K562 (cell line): ENCODE measurements around the gene LPCAT1. TPM values are rescaled to one million over a fixed set of nuclear protein-coding genes. Genes with fewer than 3 reads are reported as not detected.

ENCODE experiments used
- ATAC-seq: fragments of 200-7000 bp; cut with Tn5 transposase; 3 replicates; pipeline ENCODE4 v1.9.1; 2020; ENCODE audit warnings: moderate library complexity
- BruUV-seq: library from RNA; stranded (reverse); fragments of 400-500 nt; replicated peaks from 2 replicates; lab custom pipeline; 2021; lab: Mats Ljungman, UMichigan
- CTCF ChIA-PET: fragments of 300-600 bp; formaldehyde crosslinking; extraction: SDS; loops from one replicate; lab custom pipeline; 2021; ENCODE audit warnings: low intra/inter-chr PET ratio; lab: Yijun Ruan, JAX
- POLR2A ChIA-PET: fragments of 300-600, 350-650 bp; sonication (Branson Sonifier 250); formaldehyde crosslinking; extraction: SDS; loops from one replicate; lab custom pipeline; 2021; ENCODE audit warnings: antibody characterized with exemption, inconsistent platforms; lab: Yijun Ruan, JAX
- DNase-seq, 4 experiments: peaks; one replicate each; pipeline versions ENCODE4 v3.0.0 to v3.0.0-alpha.2; 2011 to 2018; ENCODE audit warnings: low spot score in 3 of 4, mixed read lengths in 3 of 4; ENCODE audit errors: extremely low read depth in 1 of 4
- FAIRE-seq: peaks from 2 replicates; lab custom pipeline; 2011; peaks lifted over from hg19 to GRCh38; lab: Jason Lieb, UNC
- H2AFZ ChIP-seq: 2 replicates; pipeline ENCODE4 v1.6.0; 2011; ENCODE audit warnings: low read depth, low read length, control low read depth, inconsistent platforms
- H3K27ac ChIP-seq: fragments of 200-600 bp; 3 replicates; pipeline ENCODE4 v1.8.0; 2011; ENCODE audit warnings: low read depth, mild to moderate bottlenecking, control low read depth, inconsistent platforms, low read length, moderate library complexity, mixed read lengths; ENCODE audit errors: extremely low read depth
- H3K27me3 ChIP-seq, 2 experiments: fragments of 300-600 bp in 1 of 2; 2 replicates in 1 of 2; 3 replicates in 1 of 2; pipeline versions ENCODE4 v1.6.0 to v1.8.0; 2011; ENCODE audit warnings: inconsistent platforms in 2 of 2, low read length in 2 of 2, mild to moderate bottlenecking in 1 of 2, mixed read lengths in 1 of 2, moderate library complexity in 1 of 2; ENCODE audit not compliant: control insufficient read depth in 2 of 2, insufficient read depth in 2 of 2
- H3K36me3 ChIP-seq: fragments of 300-600 bp; 3 replicates; pipeline ENCODE4 v1.8.0; 2011; ENCODE audit warnings: mild to moderate bottlenecking, low read length, inconsistent platforms; ENCODE audit not compliant: control insufficient read depth, insufficient read depth
- H3K4me1 ChIP-seq, 2 experiments: fragments of 200-600 bp in 1 of 2; replicated peaks in 1 of 2; 2 replicates in 1 of 2; 3 replicates in 1 of 2; pipeline versions ENCODE4 v1.5.1 to v1.8.0; 2011; ENCODE audit warnings: inconsistent platforms in 2 of 2, low read length in 2 of 2, mild to moderate bottlenecking in 1 of 2, mixed read lengths in 1 of 2, moderate library complexity in 1 of 2; ENCODE audit not compliant: control insufficient read depth in 2 of 2, insufficient read depth in 2 of 2
- H3K4me2 ChIP-seq: 2 replicates; pipeline ENCODE4 v1.6.1; 2011; ENCODE audit warnings: low read length, control low read depth, inconsistent platforms, mixed read lengths; ENCODE audit not compliant: insufficient read depth
- H3K4me3 ChIP-seq: fragments of 200-600 bp; sonication (generic), shearing (Covaris generic); 2 replicates; pipeline ENCODE4 v1.5.1; 2016; ENCODE audit warnings: control low read depth, inconsistent platforms
- H3K79me2 ChIP-seq: fragments of 200-600 bp; 3 replicates; pipeline ENCODE4 v1.8.0; 2011; ENCODE audit warnings: low read length, inconsistent platforms; ENCODE audit not compliant: control insufficient read depth, insufficient read depth
- H3K9ac ChIP-seq, 2 experiments: 2 replicates each; pipeline versions ENCODE4 v1.6.0 to v1.6.1; 2011; ENCODE audit warnings: low read depth in 2 of 2, low read length in 2 of 2, control low read depth in 1 of 2, inconsistent platforms in 1 of 2, mild to moderate bottlenecking in 1 of 2, mixed read lengths in 1 of 2; ENCODE audit not compliant: insufficient read depth in 1 of 2
- H3K9me1 ChIP-seq: one replicate; pipeline ENCODE4 v1.6.0; 2011; ENCODE audit warnings: inconsistent platforms, mild to moderate bottlenecking, low read length, moderate library complexity; ENCODE audit not compliant: control insufficient read depth, insufficient read depth
- H3K9me3 ChIP-seq: replicated peaks from 2 replicates; pipeline ENCODE4 v1.5.1; 2011; ENCODE audit warnings: low read depth, low read length, inconsistent platforms; ENCODE audit not compliant: control insufficient read depth, insufficient read depth
- H4K20me1 ChIP-seq: replicated peaks from 2 replicates; pipeline ENCODE4 v1.6.1; 2011; ENCODE audit warnings: low read length, inconsistent platforms, mixed read lengths; ENCODE audit not compliant: control insufficient read depth, insufficient read depth
- ARNT ChIP-seq, 2 experiments: fragments of 450-650 bp; IDR thresholded peaks; 2 replicates each; pipeline ENCODE4 v1.6.1; 2016; ENCODE audit warnings: mild to moderate bottlenecking in 1 of 2
- CHD1 ChIP-seq: fragments of 200-600 bp; sonication (generic); IDR thresholded peaks from one replicate; pipeline ENCODE4 v1.6.1; 2012; ENCODE audit warnings: mild to moderate bottlenecking, moderate library complexity, low read length, inconsistent platforms
- ELF2 ChIP-seq: fragments of 250-450 bp; sonication (Bioruptor Pico); IDR thresholded peaks from 2 replicates; pipeline ENCODE4 v1.5.0; 2021; ENCODE audit warnings: mild to moderate bottlenecking
- KDM1A ChIP-seq, 2 experiments: fragments of 450-650 bp; IDR thresholded peaks; 2 replicates each; pipeline ENCODE4 v1.6.1; 2016; ENCODE audit warnings: mild to moderate bottlenecking in 2 of 2
- ZBTB34 ChIP-seq: fragments of 250-450 bp; sonication (Bioruptor Pico); IDR thresholded peaks from 2 replicates; pipeline ENCODE4 v1.8.0; 2021; ENCODE audit warnings: mild to moderate bottlenecking, moderate library complexity
- WGBS: fragments of 100-300 bp; shearing (Covaris generic); methylation state at CpG from one replicate; pipeline ENCODE4 v1.1.6; 2016; ENCODE audit warnings: low coverage, mixed read lengths; ENCODE audit not compliant: insufficient coverage; ENCODE audit errors: missing lambda C conversion rate; 5-methylcytosine and 5-hydroxymethylcytosine counted together
- in situ Hi-C: fragments of 300-500 bp; cut with MboI; formaldehyde crosslinking; loops from 4 replicates; pipeline ENCODE4 v1.15.0; 2018; ENCODE audit warnings: inconsistent platforms, mixed read lengths
- intact Hi-C: fragments of 100-400 bp; cut with micrococcal nuclease; formaldehyde crosslinking; loops from 2 replicates; pipeline ENCODE4 v1.14.2; 2022
- polyA plus RNA-seq, 8 experiments: library from polyadenylated mRNA; depleted of rRNA in 4 of 8; stranded (reverse) in 5 of 8; unstranded in 3 of 8; fragments of >200 nt; fragmentation: Nextera tagmentation in 2 of 8; fragmentation: Illumina TruSeq in 1 of 8; extraction: Ambion mirVana in 2 of 8; extraction: Trizol in 1 of 8; gene quantifications; 2 replicates each; pipeline versions ENCODE4 v1.2.1 to v1.2.3, GENCODE V29; 2011 to 2014; ENCODE audit warnings: inconsistent platforms in 1 of 8, missing spikeins in 1 of 8
- total RNA-seq, 7 experiments: library from RNA; depleted of rRNA in 6 of 7; stranded (reverse); fragments of >200 nt in 6 of 7; fragmentation: Illumina TruSeq in 2 of 7; extraction: Trizol in 2 of 7; gene quantifications; 2 replicates each; pipeline versions ENCODE4 v1.2.1 to v1.2.3, GENCODE V29; 2011 to 2021; ENCODE audit warnings: low replicate concordance in 1 of 7

The LPCAT1 gene
- total and polyA plus RNA-seq, 9 of the 15 experiments (the other 6 are each of a cell fraction or from before 2014, with no cell fraction given), result 0.14 to 18.4 (median 13.9) TPM

- TF ChIP-seq ZBTB34 (CRISPR knock-in tag) (no peak), ARNT (IDR thresholded peaks at IDR 0.05) (no peak)
These were observed 23.9 kb downstream of the LPCAT1 start (continued) for GRCh38 chr5:1499851-1500250.

GRCh38 chr5:1498623-1499416, 24.9 kb downstream of the LPCAT1 start:
- no peaks in the 10 kb centered on the region for H3K9me3 ChIP-seq
- BruUV-seq, result no TSS peak
- peaks cover 3% of the 10 kb centered on the region for H3K9me1 ChIP-seq
- H4K20me1 ChIP-seq, result peaks cover 27% of the 10 kb centered on the region
- ATAC-seq, result no peak
- no peaks in the 10 kb centered on the region for H3K27me3 ChIP-seq
- in situ Hi-C loops, result no loop called here
- CTCF ChIA-PET, result no interaction called here
- H3K79me2 ChIP-seq, result no peaks in the 10 kb centered on the region
- FAIRE-seq, result no peak
- H3K4me2 ChIP-seq, result no peak overlapping the region
- H3K27ac ChIP-seq, result no peak overlapping the region
- TF ChIP-seq ELF2 (CRISPR knock-in tag) (no peak), CHD1 (no peak), KDM1A (IDR thresholded peaks at IDR 0.05) (peak in 1 of 2 experiments; percentile 76; a peak in 2 of 4 replicates)
- no peak for DNase-seq
- H3K36me3 ChIP-seq, result peaks cover 6% of the 10 kb centered on the region; the same call in 2 of the 3 replicates
- H3K4me3 ChIP-seq, result no peak overlapping the region
- H3K9ac ChIP-seq, result no peak overlapping the region
- H3K4me1 ChIP-seq, result peaks cover 16 to 27% of the 10 kb centered on the region in 2 experiments; a peak in 4 of 5 replicates
- POLR2A ChIA-PET, result interaction anchor here (0.5 to 0.7 kb wide), 2 partner anchors 120 to 369 kb away, joined by 4 read pairs; no protein-coding TSS in a partner anchor
- 61% methylated on average over 17 of the region's 17 CpGs for WGBS
- intact Hi-C loops, result no loop called here
- no peak overlapping the region for H2AFZ ChIP-seq
